Activated CD4-positive, alpha-beta T cell treated with anti-CD3 and anti-CD28 coated beads, Interleukin-2, amount 50 U/mL, for 48 hours (primary cell): ENCODE results near the gene PNKD.
"Not testable (repeated sequence)": the region's sequence is repeated elsewhere in the genome, so short reads cannot be mapped to it uniquely, and the experiment has no call there.

Experiments used
- DNase-seq, 2 experiments: peaks; one replicate each; pipeline ENCODE4 v3.0.0-alpha.2; 2020

The PNKD gene

DNA sequence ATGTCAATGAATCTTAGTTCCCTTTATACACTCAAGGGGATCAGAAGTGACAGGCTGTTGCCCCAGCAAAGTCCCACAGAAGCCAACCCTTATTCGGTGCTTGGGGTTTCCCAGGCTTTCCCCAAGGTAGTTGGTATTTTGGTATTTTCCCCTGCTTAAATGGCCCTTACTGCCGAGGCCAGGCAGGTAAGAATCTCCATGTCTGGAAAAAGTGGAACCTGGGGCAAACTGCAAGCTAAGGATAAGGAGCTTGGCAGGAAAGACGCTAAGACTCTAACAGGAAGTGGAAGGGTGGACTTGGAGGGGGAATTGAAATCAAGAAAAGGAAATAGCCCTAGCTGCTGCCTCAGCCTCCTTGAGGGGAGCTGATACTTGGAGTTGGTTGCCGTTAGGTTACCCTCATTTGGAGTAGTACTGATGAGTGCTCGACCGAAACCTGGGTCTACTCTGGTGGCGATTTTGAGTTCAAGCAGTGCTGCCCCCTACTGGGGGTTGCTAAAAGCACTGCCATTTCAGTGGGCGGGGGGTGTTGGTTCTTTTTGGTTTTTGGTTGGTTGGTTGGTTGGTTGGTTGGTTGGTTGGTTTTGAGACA, 12.8 kb upstream of the PNKD start:
- DNase-seq = peak; percentile 72 to 78

- no peak for DNase-seq
Measured at GRCh38 chr2:218259099-218259961, 11.0 kb upstream of the PNKD start.

GRCh38 chr2:218260166-218260565, 10.2 kb upstream of the PNKD start:
- no peak for DNase-seq

- DNase-seq = no peak
Measured at GRCh38 chr2:218260742-218261422, 9.4 kb upstream of the PNKD start, which contains the start of gene GPBAR1. GPBAR1 (plus strand) TSS chr2:218261015; CDS start chr2:218262725, 1,710 bp downstream.

DNA sequence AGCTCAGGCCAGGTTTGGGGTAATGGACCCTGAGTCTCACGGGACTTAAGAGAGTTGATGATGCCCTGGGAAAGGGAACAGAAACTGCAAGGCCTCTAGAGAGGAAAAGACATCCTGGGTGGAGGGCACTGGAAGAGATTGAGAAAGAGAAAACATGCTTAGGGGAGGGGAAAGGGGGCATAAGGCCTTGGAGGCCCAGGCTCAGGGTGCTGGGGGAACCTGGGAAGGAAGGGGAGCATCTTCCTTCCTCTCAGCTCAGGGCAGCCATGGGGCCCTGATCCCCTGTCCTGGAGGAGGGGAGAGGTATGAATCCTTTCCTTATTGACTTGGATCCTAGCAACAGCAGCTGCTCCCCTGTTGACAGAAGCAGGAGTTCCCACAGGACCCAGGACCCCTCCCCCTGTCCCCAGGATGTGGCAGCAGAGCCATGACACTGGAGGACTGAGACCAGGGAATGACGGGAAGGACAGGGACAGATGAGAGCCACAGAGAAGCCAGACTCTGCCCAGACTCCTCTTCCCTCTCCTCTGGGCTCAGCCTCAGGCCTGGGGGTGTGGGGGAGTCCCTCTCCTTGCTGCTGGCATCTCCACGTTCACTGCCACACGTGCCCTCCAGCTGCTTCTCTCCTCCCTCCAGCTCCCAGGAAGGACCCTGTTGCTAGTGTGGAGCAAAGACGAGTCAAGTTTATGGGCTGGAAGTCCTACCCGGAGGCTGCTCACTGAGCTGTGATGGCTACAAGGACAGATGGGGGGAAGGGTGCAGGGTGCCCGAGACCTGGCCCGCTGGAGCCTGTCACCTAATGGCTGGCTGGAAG, 8.7 kb upstream of the PNKD start:
- no peak for DNase-seq

GRCh38 chr2:218262237-218262600, 8.1 kb upstream of the PNKD start:
- no peak for DNase-seq

- DNase-seq = no peak
Measured at GRCh38 chr2:218262631-218263586, 7.4 kb upstream of the PNKD start.

DNA sequence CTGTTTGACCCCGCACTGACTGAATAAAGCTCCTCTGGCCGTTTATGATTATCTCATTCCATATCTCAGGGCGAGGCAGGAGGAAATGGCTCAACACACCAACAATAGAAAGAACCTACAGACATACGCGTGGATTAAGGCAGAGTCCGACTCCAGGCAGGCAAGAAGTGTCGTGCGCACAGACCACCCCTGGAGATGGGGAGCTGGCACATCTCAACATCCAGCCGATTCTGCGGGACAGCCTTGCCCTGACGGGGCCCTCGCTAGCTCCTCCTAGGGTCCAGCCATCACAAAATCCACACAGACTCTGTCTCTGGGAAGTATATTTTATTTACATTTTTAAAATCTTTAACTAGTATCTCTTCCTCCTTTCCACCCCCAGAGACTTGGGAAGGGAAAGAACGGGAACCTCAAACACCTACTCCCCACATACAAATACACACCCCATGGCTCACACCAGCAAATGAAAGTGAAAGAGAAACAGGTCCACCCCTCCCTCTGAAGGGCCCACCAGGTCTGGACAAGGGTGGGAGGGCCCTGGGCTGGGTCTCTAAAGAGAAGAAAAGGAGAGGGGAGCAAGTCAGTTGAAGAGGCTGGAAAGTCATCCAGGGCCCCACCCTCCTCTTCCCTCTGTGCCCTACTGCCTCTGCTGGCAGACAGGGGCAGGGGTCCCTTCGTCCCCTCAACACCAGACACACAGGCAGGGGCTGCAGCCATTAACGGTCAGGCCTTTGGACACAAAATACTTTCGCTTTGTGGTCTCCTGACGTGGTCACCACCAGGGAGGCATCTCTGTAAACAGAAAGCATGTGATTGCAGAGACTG, 6.3 kb upstream of the PNKD start:
- DNase-seq = no peak

DNA sequence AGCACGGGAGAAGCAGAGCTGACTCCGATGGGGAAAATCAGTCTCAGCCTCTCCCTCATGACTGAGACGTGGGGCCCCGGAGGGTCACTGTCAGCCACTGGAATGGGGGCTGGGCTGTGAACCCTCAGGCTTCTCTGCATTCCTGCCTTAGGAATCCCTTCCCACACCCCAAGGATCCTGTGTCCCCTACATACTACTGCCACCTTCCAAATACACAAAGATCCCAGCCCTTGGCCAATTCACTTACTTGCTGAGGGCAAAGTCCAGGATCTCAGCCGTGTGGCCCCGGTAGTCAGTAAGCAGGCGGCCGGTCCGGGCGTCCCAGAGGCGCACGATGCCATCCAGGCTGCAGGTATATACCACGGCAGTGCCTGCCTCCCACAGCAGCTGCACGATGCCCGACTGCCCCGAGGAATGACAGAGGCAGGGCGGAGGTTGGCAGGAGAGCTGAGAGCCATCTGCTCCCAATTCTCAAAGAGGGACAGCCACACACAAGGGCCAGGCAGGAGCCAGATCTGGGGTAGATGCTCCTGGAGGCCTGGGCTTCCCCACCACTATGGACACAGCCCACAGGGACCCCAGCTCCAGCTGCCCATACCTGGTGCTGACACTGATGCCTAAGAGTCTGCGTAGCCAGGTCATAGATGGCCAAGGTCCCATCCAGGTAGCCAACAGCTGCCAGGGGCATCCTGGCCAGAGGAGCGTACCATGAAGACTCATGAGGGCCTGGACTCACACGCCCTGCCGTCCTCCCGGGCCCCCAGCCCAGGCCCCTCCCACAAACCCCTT, 5.4 kb upstream of the PNKD start:
- no peak for DNase-seq

DNA sequence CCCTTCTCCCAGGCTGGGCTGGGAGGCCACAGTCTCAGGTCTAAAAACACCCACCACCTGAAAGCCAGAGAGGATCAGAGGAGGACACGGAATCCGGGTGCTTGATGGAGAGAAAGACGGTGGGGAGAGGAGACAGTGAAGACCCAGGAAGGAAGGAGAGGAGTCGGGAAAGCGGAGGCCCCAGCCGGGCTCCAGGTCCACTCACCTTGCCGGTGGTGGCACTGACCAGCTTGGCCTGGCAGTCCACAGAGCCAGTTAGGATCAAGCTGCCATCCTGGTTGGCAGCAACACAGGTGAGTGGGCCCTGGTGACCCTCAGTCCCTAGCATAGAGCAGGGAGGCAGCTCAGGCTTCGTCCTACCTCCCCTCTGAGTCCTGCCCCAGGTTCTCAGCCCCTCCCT, 4.7 kb upstream of the PNKD start:
- no peak for DNase-seq

GRCh38 chr2:218266316-218266979, 3.9 kb upstream of the PNKD start:
- DNase-seq = no peak

- DNase-seq = no peak
Measured at GRCh38 chr2:218267259-218267658, 3.1 kb upstream of the PNKD start.

DNA sequence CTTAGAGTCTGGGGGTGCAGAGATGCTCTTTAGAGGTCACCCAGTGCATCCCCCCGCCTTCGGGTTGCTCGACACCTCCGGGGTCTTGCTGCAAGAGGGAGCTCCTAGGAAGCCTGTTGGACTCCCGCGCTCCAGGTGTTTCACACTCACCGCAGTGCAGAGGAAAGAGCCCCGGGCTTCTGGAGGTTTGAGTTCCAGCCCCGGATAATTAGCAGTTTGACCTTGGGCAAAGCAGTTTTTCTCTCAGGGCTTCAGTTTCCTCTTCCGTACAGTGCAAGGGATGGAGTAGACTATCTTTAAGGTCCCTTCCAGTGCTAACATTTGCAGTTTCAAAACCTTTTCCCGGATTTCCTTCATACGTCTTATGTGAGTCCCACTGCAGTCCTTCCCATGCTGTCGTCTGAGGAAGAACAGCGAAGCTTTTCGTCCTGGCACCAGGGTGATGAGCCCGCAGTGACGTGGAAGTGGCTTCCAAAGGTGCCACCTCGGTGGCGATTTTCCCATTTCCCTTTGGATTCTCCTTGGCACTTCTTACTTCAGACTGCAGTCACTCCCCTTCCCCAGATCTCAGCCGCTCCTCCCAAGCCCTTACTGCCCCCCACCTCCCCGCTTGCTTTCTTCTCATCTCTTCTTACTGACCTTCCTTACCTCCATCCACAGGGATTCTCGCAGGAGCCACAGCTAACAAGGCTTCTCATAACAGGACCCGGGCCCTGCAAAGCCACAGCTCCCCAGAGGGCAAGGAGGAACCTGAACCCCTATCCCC, 585 bp downstream of the PNKD start:
- peak in 1 of 2 experiments; percentile 24 for DNase-seq

DNA sequence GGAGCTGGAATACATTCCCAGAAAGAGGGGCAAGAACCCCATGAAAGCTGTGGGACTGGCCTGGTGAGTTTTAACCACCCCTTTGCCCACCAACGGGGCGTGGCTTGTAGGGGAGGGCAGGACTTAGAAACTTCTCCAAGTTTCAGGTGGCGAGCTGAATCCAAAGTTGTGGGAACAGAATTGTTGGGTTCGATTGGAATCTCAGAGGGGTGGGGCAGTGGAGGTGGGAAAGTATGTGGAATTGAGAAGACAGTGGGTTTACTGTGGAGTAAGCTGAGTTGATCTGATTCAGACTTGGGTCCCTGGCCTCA, 1.1 kb downstream of the PNKD start:
- no peak for DNase-seq

- DNase-seq = no peak
Measured at GRCh38 chr2:218271865-218272530, 1.7 kb downstream of the PNKD start.

DNA sequence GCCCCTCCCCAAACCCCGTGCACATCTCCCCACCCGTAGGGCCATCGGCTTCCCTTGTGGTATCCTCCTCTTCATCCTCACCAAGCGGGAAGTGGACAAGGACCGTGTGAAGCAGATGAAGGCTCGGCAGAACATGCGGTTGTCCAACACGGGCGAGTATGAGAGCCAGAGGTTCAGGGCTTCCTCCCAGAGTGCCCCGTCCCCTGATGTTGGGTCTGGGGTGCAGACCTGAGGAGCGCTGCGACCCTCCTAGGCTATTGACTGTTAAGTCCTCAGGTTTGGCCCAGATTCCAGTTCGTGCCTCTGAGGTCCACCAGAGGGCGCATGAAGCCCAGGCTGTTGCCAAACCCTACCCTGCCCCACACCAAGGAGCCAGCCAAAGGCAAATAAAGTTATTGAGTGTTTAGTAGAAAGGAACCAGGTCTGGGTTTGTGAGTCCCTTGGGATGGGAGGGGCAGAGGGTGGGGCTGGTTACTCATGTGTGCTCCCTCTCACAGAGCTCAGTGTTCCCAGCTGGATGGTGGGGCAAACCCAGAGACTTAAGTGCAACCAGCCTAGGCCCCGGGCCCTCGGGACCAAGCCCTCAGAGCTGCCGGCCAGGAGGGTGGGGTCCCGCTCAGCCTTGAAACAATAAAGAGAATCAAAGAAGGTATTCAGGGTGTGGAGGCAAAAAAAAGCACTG, 2.4 kb downstream of the PNKD start:
- DNase-seq = peak; percentile 78 to 85

GRCh38 chr2:218273214-218273907, 3.0 kb downstream of the PNKD start:
- DNase-seq = not testable (repeated sequence)
